GM23338 (cell line): ENCODE results near the gene WDR20. TPM values are rescaled to one million over a fixed set of nuclear protein-coding genes. Genes with fewer than 3 reads are reported as not detected.

Source experiments
- ATAC-seq: fragments of 200-7000 bp; cut with Tn5 transposase; 3 replicates; pipeline ENCODE4 v1.9.1; 2020
- DNase-seq: peaks from one replicate; pipeline ENCODE4 v3.0.0-alpha.2; 2015; ENCODE audit warnings: low spot score
- H2AFZ ChIP-seq: fragments of 200-600 bp; sonication (generic); 2 replicates; pipeline ENCODE4 v1.8.0; 2016; ENCODE audit warnings: antibody characterized with exemption, mild to moderate bottlenecking, moderate library complexity
- H3F3A ChIP-seq: fragments of 200-600 bp; sonication (generic); replicated peaks from 2 replicates; pipeline ENCODE4 v1.8.0; 2017; ENCODE audit warnings: antibody characterized with exemption, mixed run types, low read depth
- H3K27ac ChIP-seq: fragments of 200-600 bp; sonication (generic); 2 replicates; pipeline ENCODE4 v1.6.1; 2016; ENCODE audit warnings: low read depth
- H3K27me3 ChIP-seq: fragments of 200-600 bp; sonication (generic); 2 replicates; pipeline ENCODE4 v1.8.0; 2016; ENCODE audit warnings: mild to moderate bottlenecking, mixed run types, moderate library complexity; ENCODE audit not compliant: insufficient read depth
- H3K36me3 ChIP-seq: fragments of 200-600 bp; sonication (generic); 2 replicates; pipeline ENCODE4 v1.8.0; 2016; ENCODE audit warnings: mild to moderate bottlenecking; ENCODE audit not compliant: insufficient read depth
- H3K4me1 ChIP-seq: fragments of 200-600 bp; sonication (generic); 2 replicates; pipeline ENCODE4 v1.8.0; 2016; ENCODE audit warnings: mild to moderate bottlenecking, moderate library complexity; ENCODE audit not compliant: insufficient read depth
- H3K4me2 ChIP-seq: fragments of 200-600 bp; sonication (generic); 2 replicates; pipeline ENCODE4 v1.7.1; 2017; ENCODE audit warnings: mixed run types
- H3K4me3 ChIP-seq: fragments of 200-600 bp; sonication (generic); 2 replicates; pipeline ENCODE4 v1.6.1; 2016; ENCODE audit warnings: mixed run types
- H3K79me2 ChIP-seq: fragments of 200-600 bp; sonication (generic); replicated peaks from 2 replicates; pipeline ENCODE4 v1.8.0; 2017; ENCODE audit warnings: mild to moderate bottlenecking; ENCODE audit not compliant: insufficient read depth
- H3K9me2 ChIP-seq: fragments of 200-600 bp; sonication (generic); 2 replicates; pipeline ENCODE4 v1.8.0; 2017; ENCODE audit not compliant: insufficient read depth
- H4K20me1 ChIP-seq: fragments of 200-600 bp; sonication (generic); replicated peaks from 2 replicates; pipeline ENCODE4 v1.8.0; 2017; ENCODE audit warnings: mild to moderate bottlenecking; ENCODE audit not compliant: insufficient read depth
- H3K27ac Mint-ChIP-seq: 2 replicates; pipeline ENCODE4 v1.8.0; 2020; ENCODE audit warnings: inconsistent platforms, mild to moderate bottlenecking, moderate library complexity, mixed read lengths
- H3K27me3 Mint-ChIP-seq: 3 replicates; pipeline ENCODE4 v1.8.0; 2022; ENCODE audit warnings: low read depth, mild to moderate bottlenecking, moderate library complexity, mixed read lengths, inconsistent platforms; ENCODE audit not compliant: insufficient read depth, poor library complexity
- H3K36me3 Mint-ChIP-seq: 3 replicates; pipeline ENCODE4 v1.8.0; 2021; ENCODE audit warnings: low read depth, mild to moderate bottlenecking, inconsistent platforms, moderate library complexity, mixed read lengths
- H3K4me1 Mint-ChIP-seq: 3 replicates; pipeline ENCODE4 v1.8.0; 2020; ENCODE audit warnings: mild to moderate bottlenecking, inconsistent platforms, mixed read lengths
- H3K4me3 Mint-ChIP-seq: 3 replicates; pipeline ENCODE4 v1.8.0; 2021; ENCODE audit warnings: moderate library complexity, mild to moderate bottlenecking, inconsistent platforms, mixed read lengths
- H3K9me3 Mint-ChIP-seq: 3 replicates; pipeline ENCODE4 v1.8.0; 2020; ENCODE audit warnings: moderate library complexity, mild to moderate bottlenecking, inconsistent platforms, mixed read lengths
- CREB1 ChIP-seq: fragments of 250-450 bp; sonication (Bioruptor Pico); IDR thresholded peaks from 2 replicates; pipeline ENCODE4 v1.5.0; 2020; ENCODE audit warnings: low read depth, mild to moderate bottlenecking, moderate library complexity
- CTCF ChIP-seq, 2 experiments: fragments of 200-600 bp in 1 of 2; sonication (generic) in 1 of 2; conservative IDR thresholded peaks; 2 replicates each; pipeline versions ENCODE4 v1.5.1 to v1.6.1; 2016 to 2017; ENCODE audit warnings: antibody characterized with exemption in 2 of 2, low read depth in 2 of 2, mild to moderate bottlenecking in 2 of 2, moderate library complexity in 1 of 2
- ETS1 ChIP-seq: IDR thresholded peaks from 2 replicates; pipeline ENCODE4 v1.6.1; 2016; ENCODE audit warnings: antibody characterized with exemption
- EZH2 ChIP-seq: fragments of 200-600 bp; sonication (generic); IDR thresholded peaks from one replicate; pipeline ENCODE4 v1.8.0; 2017; ENCODE audit warnings: antibody characterized with exemption, mild to moderate bottlenecking, low read depth; ENCODE audit not compliant: unreplicated experiment
- EZH2phosphoT487 ChIP-seq: fragments of 200-600 bp; sonication (generic); IDR thresholded peaks from one replicate; pipeline ENCODE4 v1.8.1; 2018; ENCODE audit warnings: antibody characterized with exemption; ENCODE audit not compliant: unreplicated experiment
- JUNB ChIP-seq: IDR thresholded peaks from one replicate; pipeline ENCODE4 v1.6.1; 2016; ENCODE audit warnings: antibody characterized with exemption; ENCODE audit not compliant: unreplicated experiment
- NANOG ChIP-seq: IDR thresholded peaks from 2 replicates; pipeline ENCODE4 v1.6.1; 2016; ENCODE audit warnings: antibody characterized with exemption, borderline replicate concordance
- POLR2AphosphoS5 ChIP-seq: IDR thresholded peaks from 2 replicates; pipeline ENCODE4 v1.6.1; 2016; ENCODE audit warnings: antibody characterized with exemption, low read depth
- REST ChIP-seq: IDR thresholded peaks from one replicate; pipeline ENCODE4 v1.6.1; 2018; ENCODE audit warnings: antibody characterized with exemption; ENCODE audit not compliant: unreplicated experiment
- STAT1 ChIP-seq: IDR thresholded peaks from one replicate; pipeline ENCODE4 v1.6.1; 2016; ENCODE audit warnings: antibody characterized with exemption; ENCODE audit not compliant: unreplicated experiment
- ZNF114 ChIP-seq: fragments of 250-450 bp; sonication (Bioruptor Pico); IDR thresholded peaks from 2 replicates; pipeline ENCODE4 v1.5.0; 2020; ENCODE audit warnings: mild to moderate bottlenecking, moderate library complexity
- ZNF331 ChIP-seq: fragments of 250-450 bp; sonication (Bioruptor Pico); IDR thresholded peaks from 2 replicates; pipeline ENCODE4 v1.5.0; 2020; ENCODE audit warnings: low read depth, mild to moderate bottlenecking, moderate library complexity
- ZNF462 ChIP-seq: fragments of 250-450 bp; sonication (Bioruptor Pico); IDR thresholded peaks from 2 replicates; pipeline ENCODE4 v1.5.0; 2020; ENCODE audit warnings: mild to moderate bottlenecking, moderate library complexity
- polyA plus RNA-seq: library from polyadenylated mRNA; unstranded; fragments of >200 nt; fragmentation: Nextera tagmentation; extraction: Ambion mirVana; gene quantifications from 2 replicates; pipeline ENCODE4 v1.2.1, GENCODE V29; 2016
- total RNA-seq: library from RNA; depleted of rRNA; stranded (reverse); fragments of >200 nt; shearing (Covaris generic); gene quantifications from 2 replicates; pipeline ENCODE4 v1.2.3, GENCODE V29; 2014

Gene WDR20
- total and polyA plus RNA-seq, 2 experiments from 2014 or later = 17.9 to 21.0 TPM

GRCh38 chr14:102158797-102159196 lies 19.1 kb downstream of the WDR20 start:
- H3K4me1 Mint-ChIP-seq = peaks cover 12% of the 10 kb centered on the region
- TF ChIP-seq NANOG (no peak), ZNF462 (CRISPR knock-in tag) (no peak), ETS1 (no peak), EZH2phosphoT487 (no peak), STAT1 (no peak), REST (no peak), JUNB (no peak), POLR2AphosphoS5 (no peak), EZH2 (no peak), CREB1 (CRISPR knock-in tag) (no peak), ZNF331 (CRISPR knock-in tag) (no peak), ZNF114 (CRISPR knock-in tag) (no peak), CTCF (conservative IDR thresholded peaks at IDR 0.05; ENCODE audit: low read depth in 2 of 2) (no peak)
- peaks cover 12% of the 10 kb centered on the region for H3K4me1 ChIP-seq
- peak overlapping the region; percentile 1; the same call in 1 of the 2 replicates for H3K27ac Mint-ChIP-seq
- H3K79me2 ChIP-seq = peaks cover 95% of the 10 kb centered on the region
- H3K36me3 ChIP-seq = no peaks in the 10 kb centered on the region
- ATAC-seq (no peak), DNase-seq (no peak)
- no peaks in the 10 kb centered on the region for H3K36me3 Mint-ChIP-seq
- H2AFZ ChIP-seq = no peak overlapping the region
- no peaks in the 10 kb centered on the region for H3K9me3 Mint-ChIP-seq
- H3K27me3 ChIP-seq = no peaks in the 10 kb centered on the region
- H3K27me3 Mint-ChIP-seq = peaks cover 5% of the 10 kb centered on the region
- H3K4me3 Mint-ChIP-seq = no peak overlapping the region
- H4K20me1 ChIP-seq = peaks cover 69% of the 10 kb centered on the region
- H3K4me3 ChIP-seq = no peak overlapping the region
- H3K9me2 ChIP-seq = no peaks in the 10 kb centered on the region
- H3K4me2 ChIP-seq = no peak overlapping the region
- 0 out of 2 replicates have a peak, but pooled peaks cover 3% of the 10 kb centered on the region for H3F3A ChIP-seq
- H3K27ac ChIP-seq = no peak overlapping the region
